GM19193 (cell line): Measurements from ENCODE around the gene TAOK2.

Experiments
- POLR2A ChIP-seq: IDR thresholded peaks from 4 replicates; pipeline ENCODE4 v1.6.1; 2011; ENCODE audit not compliant: insufficient read depth, insufficient read length; ENCODE audit errors: extremely low read depth

The TAOK2 gene

DNA sequence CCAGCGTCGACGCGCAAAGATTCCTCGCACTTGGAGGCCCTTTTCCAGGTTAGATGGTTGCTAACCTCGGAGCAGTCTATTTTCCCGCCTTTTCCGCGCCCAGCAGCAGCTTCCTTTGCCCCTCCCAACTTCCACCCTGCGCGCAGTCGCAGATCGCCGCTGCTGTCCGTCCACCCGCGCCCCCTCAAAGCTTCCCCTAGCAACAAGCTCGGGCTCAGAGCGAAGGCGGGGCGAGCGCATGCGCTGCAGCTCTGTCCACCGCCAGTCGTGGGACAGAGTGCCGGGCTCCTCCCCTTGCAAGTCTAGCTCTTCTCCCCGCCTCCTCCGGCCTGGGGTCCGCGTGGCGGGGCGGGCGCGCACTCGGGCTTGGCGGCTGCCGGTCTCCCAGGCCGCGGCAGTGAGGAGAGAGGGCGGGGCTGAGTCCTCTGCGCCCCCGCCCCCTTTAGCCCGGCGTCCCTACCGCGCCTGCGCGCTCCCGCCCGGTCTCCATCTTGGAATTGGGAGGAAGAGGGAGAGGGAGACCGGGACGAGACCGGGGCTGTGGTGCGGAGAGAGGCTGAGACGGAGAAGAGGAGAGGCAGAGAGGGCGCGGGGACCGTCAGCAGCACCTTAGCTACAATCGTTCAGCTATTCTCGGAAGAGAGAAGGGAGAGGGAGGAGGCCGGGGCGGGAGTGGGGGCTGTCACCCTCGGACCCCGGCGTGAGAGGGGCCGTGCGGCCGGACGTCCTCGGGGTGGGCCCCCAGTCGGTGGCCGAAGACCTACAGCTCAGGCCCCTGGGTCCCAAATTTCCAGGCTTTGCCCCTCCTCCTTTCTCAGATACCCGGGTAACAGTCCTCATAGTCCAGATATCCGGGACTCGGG lies at the start of gene TAOK2:
Gene TAOK2, plus strand, starts transcription at position 485 of the 863 bp plus-strand sequence. CDS start 3,905 bp downstream, outside the sequence.
- TF ChIP-seq POLR2A, result peak; percentile 85

DNA sequence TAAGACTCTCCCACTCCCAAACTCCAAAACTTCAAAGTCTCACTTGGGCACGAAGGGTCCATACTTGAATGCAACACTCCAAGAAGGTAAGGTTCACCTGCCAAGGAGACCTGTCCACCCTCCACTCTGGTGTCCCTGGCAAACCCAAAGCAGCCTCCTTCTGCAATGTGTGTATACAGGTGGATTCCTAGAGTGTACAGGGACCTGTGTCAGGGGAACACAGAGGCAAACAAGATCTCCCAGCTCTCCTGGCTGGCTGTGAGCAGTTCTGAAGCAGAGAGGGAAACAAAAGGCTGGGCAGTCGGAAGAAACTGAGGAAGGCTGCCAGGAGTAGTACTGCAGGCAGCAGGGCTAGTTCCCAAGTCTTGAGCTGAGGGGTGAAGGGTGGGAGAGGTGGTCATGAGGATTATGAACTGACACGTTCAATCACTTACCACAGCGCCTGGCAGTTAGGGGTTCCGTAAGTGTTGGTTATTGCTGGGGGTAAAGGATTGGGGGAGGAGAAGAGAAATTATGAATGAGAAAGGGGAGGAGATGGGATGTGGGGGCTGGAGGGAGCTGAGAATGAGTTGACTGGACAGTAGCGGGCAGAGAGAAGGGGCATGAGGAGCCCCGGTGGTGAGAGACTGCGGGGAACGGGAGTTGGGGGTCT lies 48.4 kb upstream of the TAOK2 start:
- TF ChIP-seq POLR2A, result no peak

DNA sequence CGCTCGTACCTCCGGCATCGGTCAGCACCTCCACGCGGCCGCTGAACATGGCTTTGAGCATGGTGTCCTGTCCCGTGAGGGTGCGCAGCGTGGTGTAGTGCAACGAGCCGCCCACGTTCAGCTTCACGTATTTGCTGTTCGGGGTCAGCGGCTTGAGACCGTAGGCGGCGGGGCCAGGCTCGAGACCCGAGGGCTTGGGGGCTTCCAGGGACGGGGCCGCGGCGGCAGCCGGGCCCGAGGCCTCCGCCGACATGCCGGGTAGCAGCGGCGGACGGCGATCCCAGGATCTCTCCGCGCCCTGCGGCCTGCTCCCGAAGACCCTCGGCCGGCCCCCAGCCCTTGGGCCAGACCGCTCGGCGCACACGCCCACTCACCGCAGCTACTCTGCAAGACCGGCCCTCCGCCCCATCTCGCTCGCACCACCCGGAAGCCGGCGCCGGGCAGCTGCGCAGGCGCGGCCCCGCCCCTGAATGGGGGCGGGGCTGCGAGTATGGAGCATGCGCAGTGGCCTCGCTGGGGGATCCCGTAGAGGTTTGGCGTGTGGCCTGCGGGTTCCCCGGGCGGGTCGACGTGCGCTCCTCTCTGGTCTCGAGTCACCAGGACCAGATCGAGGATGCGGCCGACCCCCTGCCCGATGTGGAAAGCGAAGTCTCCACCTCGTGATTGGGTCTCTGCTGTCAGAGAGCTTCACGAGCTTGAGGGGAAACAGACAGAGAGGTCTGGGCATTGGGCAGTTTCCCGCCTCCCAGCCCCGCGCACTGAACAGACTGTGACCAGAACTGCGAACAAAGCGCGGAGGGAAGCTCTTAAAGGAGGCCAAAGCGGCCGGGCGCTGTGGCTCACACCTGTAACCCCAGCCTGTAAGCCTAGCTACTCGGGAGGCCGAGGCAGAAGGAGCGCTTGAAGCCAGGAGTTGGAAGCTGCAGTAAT lies 47.6 kb upstream of the TAOK2 start, which contains the start of gene KCTD13:
Gene KCTD13, minus strand, starts transcription at position 446 of the 930 bp plus-strand sequence. Its CDS starts 193 bp downstream, at position 253.
- TF ChIP-seq POLR2A, result peak; percentile 90

DNA sequence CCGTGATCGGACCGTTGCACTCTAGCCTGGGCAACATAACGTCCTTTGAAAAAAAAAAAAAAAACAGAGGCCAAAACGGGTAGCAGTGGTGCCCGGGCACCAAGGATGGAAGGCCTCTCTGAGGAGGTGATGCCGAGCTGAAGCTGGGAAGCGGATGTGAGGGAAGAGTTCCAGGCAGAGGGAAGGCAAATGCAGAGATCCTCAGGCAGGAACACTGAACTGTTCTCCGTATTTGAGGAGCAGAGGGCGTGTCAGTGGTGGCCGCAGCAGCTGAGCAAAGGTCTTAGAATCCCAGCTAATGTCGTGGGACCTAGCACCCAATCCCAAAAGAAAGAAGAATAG lies 47.0 kb upstream of the TAOK2 start:
- TF ChIP-seq POLR2A, result no peak

DNA sequence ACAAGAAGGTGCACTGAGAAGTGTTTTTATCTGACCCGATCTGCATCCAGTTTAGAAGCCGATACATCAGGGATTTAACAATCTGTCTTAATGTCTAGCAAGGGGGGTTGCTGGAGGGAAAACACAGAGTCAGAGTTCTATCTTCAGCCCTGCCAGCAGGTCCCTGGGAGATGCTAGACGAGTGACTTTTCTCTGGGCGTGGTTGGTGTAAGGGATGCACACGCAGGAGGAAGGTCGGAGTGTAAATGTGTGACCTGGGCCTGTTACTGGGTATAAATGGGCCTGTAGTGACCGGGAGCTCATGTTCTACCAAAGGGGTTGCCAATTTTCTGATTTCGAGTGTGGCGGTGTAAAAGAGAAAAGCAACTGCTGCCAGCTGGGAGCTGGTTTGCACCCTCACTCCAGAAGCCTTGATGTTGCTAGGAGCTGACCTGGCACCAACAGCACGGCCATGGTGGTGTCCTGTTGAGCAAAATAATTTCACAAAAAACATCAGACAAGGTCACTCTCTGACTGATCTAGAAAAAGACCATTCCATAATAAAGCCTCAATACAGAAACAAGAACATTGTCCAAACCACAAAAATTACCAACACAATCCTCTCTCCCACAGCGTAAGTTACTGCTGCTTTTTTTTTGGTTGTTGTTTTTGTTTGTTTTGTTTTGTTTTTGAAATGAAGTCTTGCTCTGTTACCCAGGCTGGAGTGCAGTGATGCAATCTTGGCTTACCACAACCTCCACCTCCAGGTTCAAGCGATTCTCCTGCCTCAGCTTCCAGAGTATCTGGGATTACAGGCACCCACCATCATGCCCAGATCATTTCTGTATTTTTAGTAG lies 46.4 kb upstream of the TAOK2 start:
- no peak for TF ChIP-seq POLR2A

DNA sequence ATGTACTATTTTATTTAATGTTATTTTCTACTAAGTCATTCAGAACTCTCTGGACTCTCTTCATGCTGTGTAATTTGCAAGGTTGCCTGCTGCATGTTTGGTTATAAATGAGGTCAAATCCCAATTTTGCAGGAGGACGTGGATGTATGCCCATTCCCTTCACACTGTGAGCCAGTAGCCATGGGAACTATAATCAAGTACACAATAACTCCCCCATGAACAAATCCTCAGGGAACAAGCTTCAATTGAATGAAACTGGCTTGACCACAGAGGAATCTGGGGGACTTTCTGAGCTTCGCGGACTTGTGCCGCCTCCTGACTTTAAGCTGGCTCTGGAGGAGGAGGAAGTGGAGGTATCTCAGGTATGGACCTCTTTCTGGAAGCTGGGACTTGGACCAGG lies 33.0 kb upstream of the TAOK2 start:
- no peak for TF ChIP-seq POLR2A

DNA sequence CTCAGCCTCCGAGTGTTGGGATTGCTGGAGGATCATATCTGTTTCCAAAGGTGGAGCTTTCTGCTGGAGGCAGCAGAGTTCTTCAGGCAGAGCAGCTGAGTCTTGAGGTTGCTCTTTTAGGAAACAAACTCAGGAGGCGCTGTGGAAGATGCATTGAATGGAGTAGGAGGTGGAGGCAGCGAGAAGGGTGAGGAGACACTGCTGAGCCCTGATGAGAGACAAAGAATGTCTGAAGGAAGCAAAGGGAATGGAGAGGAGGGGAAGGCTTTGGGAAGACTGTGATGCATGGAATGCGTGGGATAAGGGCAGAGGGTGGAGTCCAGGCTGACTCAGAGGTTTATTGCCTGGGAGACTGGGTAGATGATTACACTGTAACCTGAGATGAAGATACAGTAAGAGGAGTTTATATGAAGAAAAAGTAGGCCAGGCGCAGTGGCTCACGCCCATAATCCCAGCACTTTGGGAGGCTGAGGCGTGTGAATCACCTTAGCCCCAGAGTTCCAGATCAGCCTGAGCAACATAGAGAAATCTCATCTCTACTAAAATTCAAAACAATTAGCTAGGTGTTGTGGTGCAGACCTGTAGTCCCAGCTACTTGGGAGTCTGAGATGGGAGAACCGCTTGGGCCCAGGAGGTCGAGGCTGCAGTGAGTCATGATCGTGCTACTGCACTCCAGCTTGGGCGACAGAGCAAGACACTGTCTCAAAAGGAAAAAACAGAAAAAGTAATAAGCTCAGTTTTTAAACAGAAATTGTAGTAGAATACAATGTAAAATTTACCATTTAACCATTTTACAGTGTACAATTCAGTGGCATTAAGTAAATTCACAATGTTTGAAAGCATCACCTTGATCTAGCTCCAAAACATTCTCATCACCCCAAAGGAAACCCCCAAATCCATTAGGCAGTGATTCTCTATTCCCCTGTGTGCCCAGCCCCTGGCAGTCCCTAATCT lies 29.5 kb upstream of the TAOK2 start:
- TF ChIP-seq POLR2A, result no peak

DNA sequence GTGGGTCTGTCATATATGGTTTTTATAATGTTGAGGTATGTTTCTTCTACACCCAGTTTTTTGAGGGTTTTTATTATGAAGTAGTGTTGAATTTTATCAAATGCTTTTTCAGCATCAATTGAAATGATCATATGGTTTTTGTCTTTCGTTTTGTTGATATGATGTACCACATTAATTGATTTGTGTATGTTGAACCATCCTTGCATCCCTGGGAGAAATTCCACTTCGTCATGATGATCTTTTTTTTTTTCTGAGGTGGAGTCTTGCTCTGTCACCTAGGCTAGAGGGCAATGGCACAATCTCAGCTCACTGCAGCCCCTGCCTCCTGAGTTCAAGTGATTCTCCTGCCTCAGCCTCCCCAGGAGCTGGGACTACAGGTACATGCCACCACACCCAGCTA lies 25.8 kb upstream of the TAOK2 start:
- no peak for TF ChIP-seq POLR2A

DNA sequence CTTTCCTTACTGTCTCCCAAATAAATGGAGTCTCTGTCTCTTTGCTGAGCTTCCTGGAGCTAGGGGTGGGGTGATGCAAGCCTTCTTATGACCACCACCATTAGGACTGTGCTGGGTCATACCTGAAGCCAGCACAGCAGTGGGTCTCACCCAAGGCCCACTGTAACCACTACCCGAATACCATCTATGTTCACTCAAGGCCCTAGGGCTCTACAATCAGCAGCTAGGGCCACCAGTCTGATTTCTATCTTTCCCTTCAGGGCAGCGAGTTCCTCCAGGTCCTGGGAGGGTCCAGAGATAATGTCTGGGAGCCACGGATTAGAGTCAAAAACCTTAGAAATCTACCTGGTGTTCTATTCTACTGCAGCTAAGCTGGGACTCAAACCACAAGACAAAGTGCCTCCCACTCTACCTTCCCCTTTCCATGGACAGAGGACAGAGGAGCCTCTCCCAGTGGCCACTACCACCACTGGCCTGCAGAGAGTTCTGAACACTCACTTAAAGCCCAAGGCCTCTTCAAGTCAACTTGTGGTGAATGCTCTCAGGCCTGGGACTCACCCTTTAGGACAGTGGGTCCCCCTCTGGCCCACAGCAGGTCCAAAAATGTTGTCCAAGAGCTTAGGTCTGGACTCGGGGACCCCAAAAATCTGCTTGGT lies 22.7 kb upstream of the TAOK2 start:
- TF ChIP-seq POLR2A, result no peak

DNA sequence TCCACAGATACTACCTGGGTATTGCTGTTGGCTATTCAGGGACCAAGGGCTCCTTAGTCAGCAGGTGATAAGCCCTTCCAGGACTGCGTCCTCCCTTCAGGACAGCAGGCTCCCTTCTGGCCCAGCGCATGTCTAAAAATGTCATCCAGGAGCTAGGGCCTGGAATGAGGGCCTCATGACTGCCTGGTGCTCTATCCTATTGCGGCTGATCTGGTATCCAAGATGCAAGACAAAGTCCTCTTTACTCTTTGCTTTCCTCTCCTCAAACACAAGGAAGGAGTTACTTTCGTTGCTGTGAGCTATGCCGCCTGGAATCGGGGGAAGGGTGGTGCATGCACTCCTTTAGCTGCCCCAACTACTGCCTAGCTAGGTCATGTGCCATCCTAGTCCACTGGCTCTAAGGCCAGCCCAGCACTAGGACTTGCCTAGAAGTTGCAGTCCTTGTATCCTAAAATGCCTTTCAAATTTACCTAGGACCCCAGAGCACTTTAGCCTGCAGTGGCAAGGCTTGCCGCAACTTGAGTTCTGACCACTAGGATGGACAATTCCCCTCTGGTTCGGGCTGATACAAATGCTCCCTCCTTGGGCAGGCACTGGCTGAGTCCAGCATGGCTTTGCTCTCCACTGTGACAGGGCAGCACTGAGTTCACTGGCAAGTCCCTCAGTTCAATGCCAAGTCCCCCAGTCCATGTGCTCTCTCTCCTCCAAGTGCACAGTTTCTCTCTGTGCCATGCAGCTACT lies 21.9 kb upstream of the TAOK2 start:
- no peak for TF ChIP-seq POLR2A

DNA sequence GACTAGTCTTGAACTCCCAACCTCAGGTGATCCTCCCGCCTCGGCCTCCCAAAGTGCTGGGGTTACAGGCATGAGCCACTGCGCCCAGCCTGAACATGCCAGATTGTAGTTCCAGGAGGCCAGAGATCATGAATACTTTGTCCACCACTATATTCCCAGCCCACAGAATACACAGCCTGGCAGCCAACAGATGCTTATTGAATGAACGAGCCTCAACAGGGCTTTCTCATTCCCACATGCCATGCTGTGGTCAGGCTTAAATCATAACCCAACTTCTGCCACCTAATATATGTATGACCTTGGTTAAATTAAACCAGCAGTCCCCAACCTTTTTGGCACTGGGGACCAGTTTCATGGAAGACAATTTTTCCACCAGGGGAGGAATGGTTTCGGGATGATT lies 14.9 kb upstream of the TAOK2 start:
- TF ChIP-seq POLR2A, result no peak

DNA sequence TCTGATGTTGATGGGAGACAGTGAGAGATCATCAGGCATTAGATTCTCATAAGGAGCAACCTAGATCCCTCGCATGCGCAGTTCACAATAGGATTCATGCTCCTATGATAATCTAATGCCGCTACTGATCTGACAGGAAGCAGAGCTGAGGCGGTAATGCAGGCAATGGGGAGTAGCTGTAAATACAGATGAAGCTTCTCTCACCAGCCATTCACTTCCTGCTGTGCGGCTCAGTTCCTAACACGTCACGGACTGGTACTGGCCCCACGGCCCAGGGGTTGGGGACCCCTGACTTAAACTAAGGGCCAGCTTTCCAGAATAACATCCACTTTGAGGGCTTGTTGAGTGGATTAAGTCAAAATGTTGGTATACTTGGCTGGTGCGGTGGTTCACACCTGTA lies 14.4 kb upstream of the TAOK2 start:
- TF ChIP-seq POLR2A, result no peak
